HG03439 (cell line): ENCODE data around the gene GTSE1.
"Not testable (repeated sequence)": the region's sequence is repeated elsewhere in the genome, so short reads cannot be mapped to it uniquely, and the experiment has no call there.

Experiments used
- ATAC-seq: cut with Tn5 transposase; IDR thresholded peaks from one replicate; pipeline ENCODE4 v1.9.1; 2021; ENCODE audit warnings: mild to moderate bottlenecking, moderate library complexity; ENCODE audit not compliant: unreplicated experiment

The GTSE1 gene, protein sequence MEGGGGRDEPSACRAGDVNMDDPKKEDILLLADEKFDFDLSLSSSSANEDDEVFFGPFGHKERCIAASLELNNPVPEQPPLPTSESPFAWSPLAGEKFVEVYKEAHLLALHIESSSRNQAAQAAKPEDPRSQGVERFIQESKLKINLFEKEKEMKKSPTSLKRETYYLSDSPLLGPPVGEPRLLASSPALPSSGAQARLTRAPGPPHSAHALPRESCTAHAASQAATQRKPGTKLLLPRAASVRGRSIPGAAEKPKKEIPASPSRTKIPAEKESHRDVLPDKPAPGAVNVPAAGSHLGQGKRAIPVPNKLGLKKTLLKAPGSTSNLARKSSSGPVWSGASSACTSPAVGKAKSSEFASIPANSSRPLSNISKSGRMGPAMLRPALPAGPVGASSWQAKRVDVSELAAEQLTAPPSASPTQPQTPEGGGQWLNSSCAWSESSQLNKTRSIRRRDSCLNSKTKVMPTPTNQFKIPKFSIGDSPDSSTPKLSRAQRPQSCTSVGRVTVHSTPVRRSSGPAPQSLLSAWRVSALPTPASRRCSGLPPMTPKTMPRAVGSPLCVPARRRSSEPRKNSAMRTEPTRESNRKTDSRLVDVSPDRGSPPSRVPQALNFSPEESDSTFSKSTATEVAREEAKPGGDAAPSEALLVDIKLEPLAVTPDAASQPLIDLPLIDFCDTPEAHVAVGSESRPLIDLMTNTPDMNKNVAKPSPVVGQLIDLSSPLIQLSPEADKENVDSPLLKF

DNA sequence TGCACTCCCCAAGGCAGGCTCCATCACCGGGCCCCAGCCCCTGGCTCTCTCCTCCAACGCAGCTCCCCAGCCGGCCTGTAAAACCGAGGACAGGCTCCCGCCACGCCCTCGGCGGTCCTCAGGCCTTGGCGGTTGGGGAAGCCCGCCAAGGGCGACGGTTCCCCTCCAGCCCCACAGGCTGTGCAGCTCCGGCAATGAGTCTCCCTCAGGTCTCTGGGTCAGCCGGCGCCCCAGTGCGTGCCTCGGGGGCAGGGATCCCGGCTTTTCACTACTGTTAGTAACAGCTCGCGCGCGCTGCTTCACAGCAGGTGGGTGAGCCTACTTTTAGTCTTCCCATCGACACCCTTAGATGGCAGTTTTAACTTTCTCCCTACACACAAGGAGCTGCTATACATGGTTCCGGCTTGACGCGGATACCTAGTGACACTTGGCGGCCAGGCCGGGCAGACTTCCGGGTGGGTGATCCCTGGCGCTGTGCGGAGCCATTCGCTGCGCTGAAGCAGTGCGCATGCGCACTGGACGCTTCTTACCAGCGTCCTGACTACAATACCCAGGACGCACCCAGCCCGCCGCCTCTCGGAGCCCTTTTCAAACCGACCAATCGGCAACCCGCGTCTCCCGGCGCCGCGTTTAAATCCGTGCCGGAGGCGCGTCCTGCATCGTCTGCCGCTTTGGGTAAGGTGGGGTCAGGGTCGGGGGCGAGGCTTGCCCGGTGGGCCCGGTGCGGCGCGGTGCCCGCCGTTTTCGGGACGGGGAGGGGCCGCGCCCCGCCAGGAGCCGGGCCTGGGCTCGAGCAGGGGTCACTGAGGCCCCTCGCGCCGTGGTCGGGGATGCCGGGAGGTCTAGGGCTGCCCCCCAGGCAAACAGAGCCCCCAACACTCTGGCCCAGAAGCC, at the start of gene GTSE1:
TSS of gene GTSE1 (plus strand) at position 614 of the 894 bp plus-strand sequence. CDS start 531 bp downstream, outside the sequence.
- ATAC-seq = peak; percentile 94

- ATAC-seq = no peak
Observed at GRCh38 chr22:46247443-46247975, 49.2 kb upstream of the GTSE1 start.

DNA sequence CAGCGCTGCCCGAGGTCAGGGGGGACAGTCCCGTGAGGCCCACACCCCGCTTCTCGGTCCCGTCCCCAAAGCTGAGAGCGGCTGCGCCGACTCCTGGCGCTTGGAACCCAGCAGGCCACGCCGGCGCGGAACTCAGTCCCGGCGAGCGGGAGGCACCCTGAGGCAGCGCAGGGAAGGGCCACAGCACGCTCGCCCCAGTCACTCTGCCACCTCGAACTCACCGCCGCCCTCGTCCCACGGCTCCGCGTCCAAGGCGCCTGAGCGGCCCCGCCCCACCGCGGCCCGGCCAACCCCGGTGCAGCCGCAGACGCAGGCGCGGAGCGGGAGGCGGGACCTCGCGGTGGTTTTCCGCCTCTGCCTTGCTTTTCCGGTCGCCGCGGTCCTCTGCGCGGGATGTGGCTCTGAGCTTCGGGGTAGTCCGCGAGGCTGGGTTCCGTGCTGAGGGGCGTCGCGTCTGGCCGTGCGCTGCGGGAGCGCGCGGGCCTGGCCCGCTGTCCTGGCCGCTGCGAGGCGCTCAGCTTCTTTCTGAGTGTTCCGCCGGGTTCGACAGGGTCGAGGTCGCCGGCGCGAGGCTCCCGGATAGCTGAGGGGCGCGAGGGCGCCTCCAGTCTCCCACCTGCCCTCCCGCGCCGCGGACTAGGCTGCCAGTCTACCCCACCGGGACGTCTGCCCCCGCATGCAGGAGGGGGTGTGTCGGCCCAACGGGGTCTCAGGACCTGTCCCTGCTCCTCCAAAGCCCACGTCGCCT, 46.5 kb upstream of the GTSE1 start, which contains the start of gene CDPF1:
TSS of gene CDPF1 (minus strand) at position 259 of the 748 bp plus-strand sequence. CDS start 2,009 bp downstream, outside the sequence.
- peak; percentile 83 for ATAC-seq

DNA sequence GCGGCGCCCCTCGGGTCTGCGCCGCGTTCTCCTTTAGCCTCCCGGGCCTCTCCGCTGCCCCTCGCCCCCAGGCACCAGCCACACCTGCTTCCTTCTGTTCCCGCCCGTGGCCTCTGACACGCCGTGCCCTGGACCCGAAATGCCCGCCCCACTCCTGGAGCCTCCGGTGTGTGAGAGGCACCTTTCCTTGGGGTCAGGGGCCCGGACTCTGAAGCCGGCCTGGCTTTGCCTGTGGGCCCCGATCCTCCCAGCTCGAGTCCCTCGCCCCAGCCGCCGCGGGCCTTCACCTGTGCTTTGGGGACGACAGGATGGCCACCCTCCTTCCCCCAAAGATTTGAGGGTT, 45.9 kb upstream of the GTSE1 start:
- no peak for ATAC-seq

GRCh38 chr22:46251266-46251665, 45.4 kb upstream of the GTSE1 start:
- no peak for ATAC-seq

GRCh38 chr22:46251816-46252380, 44.8 kb upstream of the GTSE1 start:
- no peak for ATAC-seq

DNA sequence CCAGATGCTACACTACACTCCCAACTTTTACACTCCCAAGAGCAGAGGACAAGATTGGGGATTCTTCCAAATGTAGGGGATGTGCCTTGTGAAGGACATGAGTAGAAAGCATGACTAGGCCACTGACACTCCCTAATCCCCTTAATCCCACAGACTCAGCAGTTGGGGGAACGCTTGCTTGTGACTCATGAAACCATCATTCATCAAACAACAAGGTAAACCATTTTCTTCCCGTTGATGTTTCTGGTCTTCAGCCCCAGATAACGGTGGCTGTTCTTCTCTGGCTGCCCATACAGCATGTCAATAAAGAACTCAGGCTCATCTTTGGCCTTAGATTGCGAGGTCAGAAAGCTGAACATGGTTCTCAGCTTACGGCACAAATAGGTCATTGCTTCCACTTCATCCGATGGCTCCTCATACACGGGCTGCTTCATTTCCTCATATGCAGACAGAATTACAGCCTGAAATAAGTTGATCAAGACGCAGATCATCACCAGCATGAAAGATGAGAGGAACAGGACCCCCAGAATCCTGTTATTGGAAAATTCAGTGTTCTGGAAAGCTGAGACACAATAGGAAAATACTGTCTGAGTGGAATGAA, 40.2 kb upstream of the GTSE1 start:
- no peak for ATAC-seq

- ATAC-seq = no peak
Observed at GRCh38 chr22:46259374-46259773, 37.3 kb upstream of the GTSE1 start.

GRCh38 chr22:46260038-46260437, 36.6 kb upstream of the GTSE1 start:
- ATAC-seq = no peak

GRCh38 chr22:46262449-46263215, 34.0 kb upstream of the GTSE1 start:
- no peak for ATAC-seq

- no peak for ATAC-seq
Observed at GRCh38 chr22:46263216-46263590, 33.5 kb upstream of the GTSE1 start, which contains the start of gene PKDREJ. Gene PKDREJ (minus strand): TSS chr22:46263343. CDS start chr22:46263322, 21 bp downstream.

DNA sequence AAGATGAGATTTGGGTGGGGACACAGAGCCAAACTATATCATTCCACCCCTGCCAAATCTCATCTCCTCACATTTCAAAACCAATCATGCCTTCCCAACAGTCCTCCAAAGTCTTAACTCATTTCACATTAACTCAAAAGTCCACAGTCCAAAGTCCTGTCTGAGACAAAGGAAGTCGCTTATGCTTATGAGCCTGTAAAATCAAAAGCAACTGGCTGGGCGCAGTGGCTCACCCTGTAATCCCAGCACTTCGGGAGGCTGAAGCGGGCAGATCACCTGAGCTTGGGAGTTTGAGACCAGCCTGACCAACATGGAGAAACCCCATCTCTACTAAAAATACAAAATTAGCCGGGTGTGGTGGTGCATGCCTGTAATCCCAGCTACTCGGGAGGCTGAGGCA, 32.1 kb upstream of the GTSE1 start:
- not testable (repeated sequence) for ATAC-seq

DNA sequence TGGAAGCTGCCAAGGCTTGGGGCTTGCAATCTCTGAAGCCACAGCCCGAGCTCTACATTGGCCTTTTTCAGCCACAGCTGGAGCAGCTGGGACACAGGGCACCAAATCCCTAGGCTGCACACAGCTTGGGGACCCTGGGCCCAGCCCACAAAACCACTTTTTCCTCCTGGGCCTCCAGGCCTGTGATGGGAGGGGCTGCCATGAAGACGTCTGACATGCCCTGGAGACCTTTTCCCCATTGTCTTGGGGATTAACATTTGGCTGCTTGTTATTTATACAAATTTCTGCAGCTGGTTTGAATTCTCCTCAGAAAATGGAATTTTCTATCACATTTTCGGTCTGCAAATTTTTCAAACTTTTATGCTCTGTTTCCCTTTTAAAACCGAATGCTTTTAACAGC, 31.0 kb upstream of the GTSE1 start:
- ATAC-seq = not testable (repeated sequence)

- ATAC-seq = peak; percentile 89
Observed at GRCh38 chr22:46267431-46268279, 29.0 kb upstream of the GTSE1 start, which contains the start of gene TTC38. Gene TTC38 (plus strand): TSS chr22:46268008. CDS start chr22:46268040, 32 bp downstream.

- no peak for ATAC-seq
Observed at GRCh38 chr22:46269564-46269963, 27.1 kb upstream of the GTSE1 start.

GRCh38 chr22:46272196-46272595, 24.5 kb upstream of the GTSE1 start:
- ATAC-seq = no peak

DNA sequence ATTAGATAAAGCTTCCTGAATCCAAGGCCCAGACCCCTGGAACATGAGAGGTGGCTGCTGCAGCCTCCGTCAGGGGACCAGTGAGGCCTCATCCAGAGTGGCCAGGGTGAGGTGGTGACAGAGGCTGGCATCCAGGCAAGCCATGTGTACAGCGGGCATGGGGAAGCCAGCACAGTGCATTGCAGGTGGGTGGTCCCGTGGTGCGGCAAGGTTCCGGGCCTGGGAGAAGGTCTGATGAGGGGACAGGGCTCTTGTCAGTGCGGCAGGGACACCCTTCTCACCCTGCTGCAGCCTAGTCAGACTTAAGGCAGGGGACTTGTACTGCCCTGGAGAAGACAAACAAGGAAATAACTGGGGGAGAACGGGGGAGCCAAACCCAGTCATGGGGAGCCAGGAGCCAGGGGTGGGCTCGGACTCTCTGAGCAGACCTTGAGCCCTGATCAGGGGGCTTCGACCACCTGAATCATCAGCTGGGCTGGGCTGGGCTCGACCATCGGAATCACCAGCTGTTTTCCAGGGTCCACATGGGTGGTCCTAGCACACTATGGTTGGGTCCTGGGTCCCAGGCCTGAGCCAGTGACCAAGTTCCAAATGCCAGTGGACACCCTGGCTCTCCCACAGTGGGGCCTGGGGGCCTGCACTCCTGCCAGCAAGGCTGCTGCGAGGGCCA, 23.8 kb upstream of the GTSE1 start:
- ATAC-seq = no peak
